Pulmonary artery endothelial cell (primary cell): Measurements from ENCODE around the gene ITIH4. TPM values are rescaled to one million over a fixed set of nuclear protein-coding genes. Genes with fewer than 3 reads are reported as not detected.

Experiments used
- DNase-seq: peaks from one replicate; pipeline ENCODE4 v3.0.0-alpha.2; 2011; ENCODE audit warnings: low read depth, low spot score
- total RNA-seq: library from RNA; depleted of rRNA; stranded (reverse); fragments of >200 nt; gene quantifications from 2 replicates; pipeline ENCODE4 v1.2.3, GENCODE V29; 2014

The ITIH4 gene
- total RNA-seq, 1 donor from 2014 or later, result 0.53 TPM

- DNase-seq, result no peak
Measured at GRCh38 chr3:52800079-52800478, 30.4 kb downstream of the ITIH4 start.

- DNase-seq, result no peak
Measured at GRCh38 chr3:52798978-52799476, 31.4 kb downstream of the ITIH4 start.

- no peak for DNase-seq
Measured at GRCh38 chr3:52798376-52798977, 32.0 kb downstream of the ITIH4 start.

- DNase-seq, result no peak
Measured at GRCh38 chr3:52796411-52796810, 34.1 kb downstream of the ITIH4 start.

GRCh38 chr3:52795298-52795900 is 35.1 kb downstream of the ITIH4 start:
- DNase-seq, result no peak

GRCh38 chr3:52794612-52795099 is 35.8 kb downstream of the ITIH4 start, which contains the start of gene ITIH3:
ITIH3 (plus strand) TSS chr3:52794796; CDS start chr3:52794804, 8 bp downstream.
- DNase-seq, result no peak

- no peak for DNase-seq
Measured at GRCh38 chr3:52793702-52794611, 36.5 kb downstream of the ITIH4 start.

GRCh38 chr3:52792961-52793695 is 37.3 kb downstream of the ITIH4 start:
- no peak for DNase-seq

GRCh38 chr3:52792413-52792812 is 38.1 kb downstream of the ITIH4 start:
- no peak for DNase-seq

- no peak for DNase-seq
Measured at GRCh38 chr3:52791928-52792327, 38.5 kb downstream of the ITIH4 start.

- DNase-seq, result no peak
Measured at GRCh38 chr3:52791366-52791765, 39.1 kb downstream of the ITIH4 start.

- no peak for DNase-seq
Measured at GRCh38 chr3:52790741-52791140, 39.7 kb downstream of the ITIH4 start.

- no peak for DNase-seq
Measured at GRCh38 chr3:52790337-52790736, 40.1 kb downstream of the ITIH4 start.

GRCh38 chr3:52789746-52790040 is 40.8 kb downstream of the ITIH4 start:
- no peak for DNase-seq

GRCh38 chr3:52788890-52789745 is 41.4 kb downstream of the ITIH4 start:
- DNase-seq, result no peak

- no peak for DNase-seq
Measured at GRCh38 chr3:52787672-52788625, 42.5 kb downstream of the ITIH4 start.

- no peak for DNase-seq
Measured at GRCh38 chr3:52787246-52787645, 43.2 kb downstream of the ITIH4 start.

GRCh38 chr3:52786330-52787215 is 43.9 kb downstream of the ITIH4 start:
- no peak for DNase-seq
